SK-N-MC (cell line): ENCODE results near the gene ESR2.

Experiments used
- EZH2 ChIP-seq: fragments of 200-600 bp; sonication (generic); IDR thresholded peaks from one replicate; pipeline ENCODE4 v1.6.1; 2017; ENCODE audit warnings: antibody characterized with exemption
- FOXP2 ChIP-seq: optimal IDR thresholded peaks from 2 replicates; pipeline ENCODE3; 2011; ENCODE audit warnings: mild to moderate bottlenecking, moderate library complexity; ENCODE audit not compliant: insufficient read depth; ENCODE audit errors: extremely low read length, control extremely low read depth
- POLR2AphosphoS5 ChIP-seq: IDR thresholded peaks from 2 replicates; pipeline ENCODE4 v1.6.1; 2012; ENCODE audit warnings: mild to moderate bottlenecking, low read depth, low read length, borderline replicate concordance

GRCh38 chr14:64109819-64110554 is 184.2 kb downstream of the ESR2 start:
- TF ChIP-seq POLR2AphosphoS5, result no peak
- TF ChIP-seq FOXP2, result no peak
- TF ChIP-seq EZH2, result no peak
